Nephron progenitor cell (in vitro differentiated cells): ENCODE results near the gene SUSD5.
A peak's percentile ranks its signal among the peaks of the same experiment; 100 is the strongest.
"Not testable (repeated sequence)": the region's sequence is repeated elsewhere in the genome, so short reads cannot be mapped to it uniquely, and the experiment has no call there.

Source experiments
- DNase-seq: peaks from one replicate; pipeline ENCODE4 v3.0.0; 2021
- H3K27ac Mint-ChIP-seq: 2 replicates; pipeline ENCODE4 v1.8.0; 2021; ENCODE audit warnings: mild to moderate bottlenecking, moderate library complexity, mixed read lengths
- H3K27me3 Mint-ChIP-seq: 2 replicates; pipeline ENCODE4 v1.8.0; 2021; ENCODE audit warnings: mild to moderate bottlenecking, low read depth, mixed read lengths; ENCODE audit not compliant: poor library complexity
- H3K36me3 Mint-ChIP-seq: 2 replicates; pipeline ENCODE4 v1.8.0; 2021; ENCODE audit warnings: low read depth, mixed read lengths
- H3K4me1 Mint-ChIP-seq: 2 replicates; pipeline ENCODE4 v1.8.0; 2021; ENCODE audit warnings: mixed read lengths
- H3K4me3 Mint-ChIP-seq: 2 replicates; pipeline ENCODE4 v1.8.0; 2021; ENCODE audit warnings: mild to moderate bottlenecking, moderate library complexity, mixed read lengths
- H3K9me3 Mint-ChIP-seq: 2 replicates; pipeline ENCODE4 v1.8.0; 2021; ENCODE audit warnings: mild to moderate bottlenecking, moderate library complexity, mixed read lengths
- CTCF ChIP-seq: fragments of 200-600 bp; sonication (generic); IDR thresholded peaks from 2 replicates; pipeline ENCODE4 v1.5.0; 2021; ENCODE audit warnings: antibody characterized with exemption

The SUSD5 gene

GRCh38 chr3:33167716-33168336, 50.8 kb downstream of the SUSD5 start:
- H3K36me3 Mint-ChIP-seq: no peaks in the 10 kb centered on the region
- no peak for DNase-seq
- peaks cover 31% of the 10 kb centered on the region for H3K4me1 Mint-ChIP-seq
- peak overlapping the region; percentile 7 for H3K27ac Mint-ChIP-seq
- no peak overlapping the region for H3K4me3 Mint-ChIP-seq
- H3K9me3 Mint-ChIP-seq: no peaks in the 10 kb centered on the region
- TF ChIP-seq CTCF: no peak
- peaks cover 6% of the 10 kb centered on the region for H3K27me3 Mint-ChIP-seq

DNA sequence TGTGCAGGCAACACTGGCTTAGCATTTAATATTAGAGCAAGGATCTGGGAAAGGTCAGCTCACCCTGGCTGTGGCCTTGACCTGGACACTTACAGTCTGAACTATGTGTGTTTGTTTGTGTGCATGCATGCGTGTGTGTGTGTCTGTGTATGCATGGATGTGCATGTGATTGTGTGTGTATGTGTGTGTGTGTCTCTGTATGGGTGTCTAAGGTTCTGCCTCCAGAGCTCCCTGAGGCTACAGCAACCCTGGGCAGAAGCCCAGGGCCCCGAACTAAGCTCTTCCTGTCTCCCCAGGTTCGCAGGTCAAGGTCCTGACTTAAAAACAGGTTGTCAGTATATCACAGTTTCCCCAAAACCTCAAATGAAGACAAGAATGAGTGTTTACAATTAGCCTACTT, 51.3 kb downstream of the SUSD5 start:
- Mint-ChIP-seq H3K27ac (peak overlapping the region; percentile 7), H3K27me3 (peaks cover 6% of the 10 kb centered on the region), H3K36me3 (no peaks in the 10 kb centered on the region), H3K4me1 (peaks cover 32% of the 10 kb centered on the region), H3K4me3 (no peak overlapping the region), H3K9me3 (no peaks in the 10 kb centered on the region)
- no peak for TF ChIP-seq CTCF
- no peak for DNase-seq

DNA sequence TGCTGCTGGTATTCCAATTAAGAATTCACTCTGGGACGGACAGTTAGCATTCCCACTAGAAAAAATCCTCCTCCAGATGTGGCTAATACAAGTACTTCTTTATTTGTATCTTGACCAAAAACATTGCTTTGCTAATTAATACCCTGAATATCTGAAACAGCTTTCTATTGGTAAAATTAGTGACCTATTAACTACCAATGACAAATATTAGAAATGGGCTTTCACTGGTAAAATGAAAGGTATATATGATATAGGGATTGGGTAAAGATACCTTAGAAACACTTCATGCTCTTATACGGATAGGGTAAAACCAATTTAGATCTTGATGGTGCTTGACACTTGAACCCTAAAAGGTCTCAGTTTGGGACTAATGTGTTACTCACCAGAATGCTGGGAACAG, 52.5 kb downstream of the SUSD5 start:
- no peak for DNase-seq
- no peak overlapping the region for H3K27ac Mint-ChIP-seq
- no peak for TF ChIP-seq CTCF
- H3K36me3 Mint-ChIP-seq: no peaks in the 10 kb centered on the region
- peaks cover 27% of the 10 kb centered on the region for H3K4me1 Mint-ChIP-seq
- H3K4me3 Mint-ChIP-seq: no peak overlapping the region
- H3K27me3 Mint-ChIP-seq: peaks cover 6% of the 10 kb centered on the region
- no peaks in the 10 kb centered on the region for H3K9me3 Mint-ChIP-seq

DNA sequence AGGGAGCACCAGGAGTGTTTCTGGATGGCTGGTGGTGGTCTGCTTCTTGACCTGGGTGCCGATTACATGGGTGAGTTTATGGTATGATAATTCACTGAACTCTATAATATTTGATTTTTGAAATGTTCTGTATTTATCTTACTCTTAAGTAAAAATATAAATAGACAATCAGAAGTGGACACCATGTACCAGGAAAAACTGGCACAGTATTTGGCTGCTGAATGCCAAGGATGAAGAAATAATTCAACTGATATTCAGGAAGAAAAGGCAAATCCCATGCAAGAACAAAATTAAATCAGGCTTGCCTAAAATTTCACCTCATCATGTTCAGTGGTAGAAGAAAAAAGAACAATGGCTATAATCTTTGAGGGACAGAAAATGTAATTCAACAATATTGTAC, 53.2 kb downstream of the SUSD5 start:
- no peak for TF ChIP-seq CTCF
- H3K36me3 Mint-ChIP-seq: no peaks in the 10 kb centered on the region
- no peak overlapping the region for H3K4me3 Mint-ChIP-seq
- H3K27ac Mint-ChIP-seq: no peak overlapping the region
- H3K4me1 Mint-ChIP-seq: peaks cover 27% of the 10 kb centered on the region
- no peak for DNase-seq
- H3K27me3 Mint-ChIP-seq: peaks cover 6% of the 10 kb centered on the region
- no peaks in the 10 kb centered on the region for H3K9me3 Mint-ChIP-seq

DNA sequence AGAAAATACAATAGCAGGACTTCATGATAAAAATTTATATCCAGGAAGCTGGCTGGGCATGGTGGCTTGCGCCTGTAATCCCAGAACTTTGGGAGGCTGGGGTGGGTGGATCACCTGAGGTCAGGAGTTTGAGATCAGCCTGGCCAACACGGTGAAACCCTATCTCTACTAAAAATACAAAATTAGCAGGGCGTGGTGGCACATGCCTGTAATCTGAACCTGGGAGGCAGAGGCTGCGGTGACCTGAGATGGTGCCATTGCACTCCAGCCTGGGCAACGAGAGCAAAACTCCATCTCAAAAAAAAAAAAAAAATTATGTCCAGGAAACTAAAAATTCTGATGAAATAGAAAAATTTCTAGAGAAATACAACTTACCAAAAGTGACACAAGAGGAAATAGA, 56.0 kb downstream of the SUSD5 start:
- H3K36me3 Mint-ChIP-seq, H3K4me3 Mint-ChIP-seq, DNase-seq, H3K27me3 Mint-ChIP-seq, H3K27ac Mint-ChIP-seq, H3K9me3 Mint-ChIP-seq: not testable (repeated sequence)
- H3K4me1 Mint-ChIP-seq: peaks cover 15% of the 10 kb centered on the region

DNA sequence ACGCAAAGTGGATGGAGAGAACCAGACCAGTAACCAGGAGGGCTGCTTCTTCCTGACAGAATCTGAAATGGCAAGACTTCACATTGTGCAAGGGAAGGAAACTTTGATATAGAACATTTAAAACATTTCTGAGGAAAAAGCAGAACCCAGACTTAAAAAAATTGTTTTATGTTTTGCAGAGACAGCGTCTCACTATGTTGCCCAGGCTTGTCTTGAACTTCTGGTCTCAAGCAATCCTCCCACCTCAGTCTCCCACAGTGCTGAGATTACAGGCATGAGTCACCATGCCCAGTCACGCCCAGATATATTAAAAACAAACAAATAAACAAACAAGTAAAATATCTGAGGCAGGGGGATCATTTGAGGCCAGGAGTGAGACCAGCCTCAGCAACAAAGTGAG, 58.6 kb downstream of the SUSD5 start:
- Mint-ChIP-seq H3K4me1 (peaks cover 9% of the 10 kb centered on the region), H3K4me3 (no peak overlapping the region), H3K9me3 (no peaks in the 10 kb centered on the region), H3K36me3 (no peaks in the 10 kb centered on the region), H3K27ac (no peak overlapping the region), H3K27me3 (peaks cover 4% of the 10 kb centered on the region)
- TF ChIP-seq CTCF: no peak
- DNase-seq: no peak
